Measurements from ENCODE around the gene ZNF385A.

- TF ChIP-seq CTCF (IDR thresholded peaks at IDR 0.05; ENCODE audit: insufficient read depth, low read depth, low read length) (no peak), EZH2 (IDR thresholded peaks at IDR 0.05; ENCODE audit: insufficient read depth, low read length) (no peak)
Observed at GRCh38 chr12:54397157-54397556, 12.6 kb upstream of the ZNF385A start.
